ENCODE measurements around the gene DDI2.

Gene DDI2

DNA sequence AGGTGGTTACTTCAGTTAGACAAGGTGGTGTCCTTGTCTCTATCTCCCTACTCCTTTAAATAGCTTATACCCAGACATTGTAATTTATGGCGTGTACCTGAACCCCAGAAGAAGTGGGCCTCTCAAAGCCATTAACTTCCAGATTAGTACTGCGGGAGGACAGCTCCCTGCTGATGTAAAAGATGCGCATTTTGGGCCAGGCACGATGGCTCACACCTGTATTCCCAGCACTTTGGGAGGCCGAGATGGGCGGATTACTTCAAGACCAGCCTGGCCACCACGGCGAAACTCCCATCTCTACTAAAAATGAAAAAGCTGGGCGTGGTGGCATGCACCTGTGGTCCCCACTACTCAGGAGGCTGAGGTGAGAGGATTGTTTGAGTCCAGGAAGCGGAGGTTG, 51.8 kb downstream of the DDI2 start:
- Histone ChIP-seq H3K4me1 (ENCODE audit: control insufficient read depth, insufficient read depth, low read depth, low read length) (no peaks in the 10 kb centered on the region), H2BK15ac (ENCODE audit: low read depth, poor library complexity, severe bottlenecking) (no peak overlapping the region), H3K79me1 (replicated peaks; ENCODE audit: low read length, poor library complexity, severe bottlenecking) (peaks cover 2% of the 10 kb centered on the region), H3K27ac (ENCODE audit: low read length, poor library complexity, severe bottlenecking) (no peak overlapping the region), H3K4ac (ENCODE audit: low read depth in 1 of 2, low read length in 2 of 2) (no peak overlapping the region), H3K27me3 (ENCODE audit: control insufficient read depth in 1 of 2, insufficient read depth in 1 of 2, low read length in 2 of 2) (no peaks in the 10 kb centered on the region), H2BK12ac (ENCODE audit: low read length in 2 of 2) (no peak overlapping the region), H3K23ac (ENCODE audit: low read length in 2 of 2) (no peak overlapping the region), H2BK5ac (ENCODE audit: low read depth, low read length, poor library complexity, severe bottlenecking) (no peak overlapping the region), H4K8ac (ENCODE audit: low read length) (no peak overlapping the region), H3K4me3 (ENCODE audit: insufficient read depth in 1 of 2, low read depth in 1 of 2, low read length in 2 of 2) (no peak overlapping the region), H2AFZ (ENCODE audit: low read depth, low read length) (no peak overlapping the region), H3K9me3 (ENCODE audit: control insufficient read depth, low read length) (no peaks in the 10 kb centered on the region), H3K18ac (ENCODE audit: low read depth in 1 of 2, low read length in 2 of 2) (no peak overlapping the region), H3K14ac (ENCODE audit: low read length in 2 of 2) (no peak overlapping the region), H3K36me3 (ENCODE audit: control insufficient read depth in 1 of 2, insufficient read depth in 2 of 2, low read depth in 1 of 2, low read length in 2 of 2) (peaks cover 3 to 14% of the 10 kb centered on the region in 2 experiments), H3K4me2 (ENCODE audit: low read length, poor library complexity, severe bottlenecking) (no peak overlapping the region), H2AK5ac (ENCODE audit: low read length, severe bottlenecking) (no peak overlapping the region), H4K91ac (ENCODE audit: low read length) (no peak overlapping the region), H2BK120ac (ENCODE audit: low read depth, low read length) (no peak overlapping the region), H3K9ac (ENCODE audit: low read length) (no peak overlapping the region)
- no peak for DNase-seq
- 74% methylated on average over 7 of the region's 10 CpGs for WGBS

DNA sequence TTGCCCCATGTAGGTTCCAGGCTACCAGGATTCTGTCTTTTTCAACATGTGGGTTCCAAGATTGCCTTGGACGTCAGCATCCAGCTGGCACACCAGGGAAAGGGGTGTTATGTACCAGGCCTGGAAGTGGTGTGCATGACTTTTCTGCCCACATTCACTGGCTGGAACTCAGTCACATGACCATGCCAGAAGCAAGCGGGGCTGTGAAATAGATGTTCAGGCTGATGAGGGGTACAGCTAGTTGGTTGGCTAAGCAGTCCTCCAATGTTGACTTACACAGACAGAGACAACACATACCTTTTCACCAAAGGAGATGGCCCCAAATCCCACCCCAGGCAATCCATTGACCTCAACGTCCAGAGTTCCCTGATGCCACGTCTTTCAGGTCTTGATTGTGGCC, 52.6 kb downstream of the DDI2 start:
- no peak overlapping the region for H2BK5ac ChIP-seq (ENCODE audit: low read depth, low read length, poor library complexity, severe bottlenecking)
- 85% methylated on average over 4 of the region's 4 CpGs for WGBS
- no peak overlapping the region for H2AK5ac ChIP-seq (ENCODE audit: low read length, severe bottlenecking)
- no peak overlapping the region for H2BK120ac ChIP-seq (ENCODE audit: low read depth, low read length)
- no peaks in the 10 kb centered on the region for H3K4me1 ChIP-seq (ENCODE audit: control insufficient read depth, insufficient read depth, low read depth, low read length)
- no peak overlapping the region for H2AFZ ChIP-seq (ENCODE audit: low read depth, low read length)
- H3K14ac ChIP-seq (ENCODE audit: low read length in 2 of 2), result no peak overlapping the region
- no peak overlapping the region for H3K27ac ChIP-seq (ENCODE audit: low read length, poor library complexity, severe bottlenecking)
- H3K23ac ChIP-seq (ENCODE audit: low read length in 2 of 2), result no peak overlapping the region
- H4K91ac ChIP-seq (ENCODE audit: low read length), result no peak overlapping the region
- peaks cover 3 to 9% of the 10 kb centered on the region in 2 experiments for H3K36me3 ChIP-seq (ENCODE audit: control insufficient read depth in 1 of 2, insufficient read depth in 2 of 2, low read depth in 1 of 2, low read length in 2 of 2)
- no peak overlapping the region for H2BK15ac ChIP-seq (ENCODE audit: low read depth, poor library complexity, severe bottlenecking)
- H3K18ac ChIP-seq (ENCODE audit: low read depth in 1 of 2, low read length in 2 of 2), result no peak overlapping the region
- H3K4ac ChIP-seq (ENCODE audit: low read depth in 1 of 2, low read length in 2 of 2), result no peak overlapping the region
- no peaks in the 10 kb centered on the region for H3K27me3 ChIP-seq (ENCODE audit: control insufficient read depth in 1 of 2, insufficient read depth in 1 of 2, low read length in 2 of 2)
- no peak for DNase-seq
- H3K4me2 ChIP-seq (ENCODE audit: low read length, poor library complexity, severe bottlenecking), result no peak overlapping the region
- no peak overlapping the region for H3K9ac ChIP-seq (ENCODE audit: low read length)
- H3K9me3 ChIP-seq (ENCODE audit: control insufficient read depth, low read length), result no peaks in the 10 kb centered on the region
- H2BK12ac ChIP-seq (ENCODE audit: low read length in 2 of 2), result no peak overlapping the region
- no peak overlapping the region for H4K8ac ChIP-seq (ENCODE audit: low read length)
- no peak overlapping the region for H3K4me3 ChIP-seq (ENCODE audit: insufficient read depth in 1 of 2, low read depth in 1 of 2, low read length in 2 of 2)
- no peaks in the 10 kb centered on the region for H3K79me1 ChIP-seq (replicated peaks; ENCODE audit: low read length, poor library complexity, severe bottlenecking)

DNA sequence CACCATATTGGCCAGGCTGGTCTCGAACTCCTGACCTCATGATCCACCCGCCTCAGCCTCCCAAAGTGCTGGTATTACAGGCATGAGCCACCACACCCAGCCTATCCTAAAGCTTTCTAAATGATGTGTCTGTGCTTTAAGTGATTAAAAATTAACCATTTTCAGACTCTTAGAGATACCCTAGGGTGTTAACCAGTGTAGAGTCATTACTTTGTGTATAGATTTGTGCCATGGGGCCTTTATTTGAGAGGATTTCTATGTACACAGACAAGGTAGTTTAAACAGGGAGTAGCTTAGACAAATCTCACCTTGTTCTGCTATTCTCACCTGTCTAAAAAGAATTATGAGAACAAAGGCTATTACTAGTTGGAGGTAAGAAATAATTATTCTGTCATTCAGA, 54.2 kb downstream of the DDI2 start:
- Histone ChIP-seq H2BK120ac (ENCODE audit: low read depth, low read length) (no peak overlapping the region), H4K91ac (ENCODE audit: low read length) (no peak overlapping the region), H2BK15ac (ENCODE audit: low read depth, poor library complexity, severe bottlenecking) (no peak overlapping the region), H3K27me3 (ENCODE audit: control insufficient read depth in 1 of 2, insufficient read depth in 1 of 2, low read length in 2 of 2) (no peaks in the 10 kb centered on the region), H2AK5ac (ENCODE audit: low read length, severe bottlenecking) (no peak overlapping the region), H3K4me3 (ENCODE audit: insufficient read depth in 1 of 2, low read depth in 1 of 2, low read length in 2 of 2) (no peak overlapping the region), H2AFZ (ENCODE audit: low read depth, low read length) (no peak overlapping the region), H4K8ac (ENCODE audit: low read length) (no peak overlapping the region), H3K36me3 (ENCODE audit: control insufficient read depth in 1 of 2, insufficient read depth in 2 of 2, low read depth in 1 of 2, low read length in 2 of 2) (peaks cover 3 to 9% of the 10 kb centered on the region in 2 experiments), H2BK5ac (ENCODE audit: low read depth, low read length, poor library complexity, severe bottlenecking) (no peak overlapping the region), H3K9me3 (ENCODE audit: control insufficient read depth, low read length) (no peaks in the 10 kb centered on the region), H3K4ac (ENCODE audit: low read depth in 1 of 2, low read length in 2 of 2) (no peak overlapping the region), H3K4me1 (ENCODE audit: control insufficient read depth, insufficient read depth, low read depth, low read length) (peaks cover 3% of the 10 kb centered on the region), H3K14ac (ENCODE audit: low read length in 2 of 2) (no peak overlapping the region), H3K27ac (ENCODE audit: low read length, poor library complexity, severe bottlenecking) (no peak overlapping the region), H3K4me2 (ENCODE audit: low read length, poor library complexity, severe bottlenecking) (no peak overlapping the region), H3K79me1 (replicated peaks; ENCODE audit: low read length, poor library complexity, severe bottlenecking) (no peaks in the 10 kb centered on the region), H2BK12ac (ENCODE audit: low read length in 2 of 2) (no peak overlapping the region), H3K9ac (ENCODE audit: low read length) (no peak overlapping the region), H3K23ac (ENCODE audit: low read length in 2 of 2) (no peak overlapping the region), H3K18ac (ENCODE audit: low read depth in 1 of 2, low read length in 2 of 2) (no peak overlapping the region)
- WGBS, result 71% methylated on average over 1 of the region's 2 CpGs
- no peak for DNase-seq

DNA sequence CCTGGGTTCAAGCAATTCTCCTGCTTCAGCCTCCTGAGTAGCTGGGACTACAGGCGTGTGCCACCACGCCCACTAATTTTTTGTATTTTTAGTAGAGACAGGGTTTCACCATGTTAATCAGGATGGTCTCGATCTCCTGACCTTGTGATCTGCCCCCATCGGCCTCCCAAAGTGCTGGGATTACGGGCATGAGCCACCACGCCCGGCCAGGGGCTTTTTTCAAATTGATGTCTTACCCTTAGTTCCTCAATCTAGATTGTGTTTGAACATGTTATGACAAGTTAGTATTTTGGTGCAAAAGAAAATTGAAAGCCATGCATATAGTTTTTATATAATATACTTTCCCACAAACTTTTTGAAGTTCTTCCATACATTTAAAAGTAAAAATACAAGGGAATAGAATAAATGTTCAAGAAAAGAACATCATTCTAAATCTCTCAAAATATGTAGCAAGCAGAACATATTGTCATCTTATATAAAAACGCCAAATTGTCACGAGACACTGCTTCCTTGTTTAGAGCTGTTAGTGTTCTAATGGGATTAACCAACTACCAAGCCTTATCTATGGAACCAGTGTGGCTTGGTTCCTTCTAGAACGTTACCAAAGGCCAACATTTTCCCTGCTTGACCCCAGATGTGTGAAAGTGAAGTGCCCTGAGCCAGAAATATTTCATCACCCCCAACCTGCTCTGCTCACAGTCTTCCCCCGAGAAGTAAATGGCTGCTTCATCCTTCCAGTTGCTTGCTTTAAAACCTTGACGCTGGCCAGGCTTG, 57.3 kb downstream of the DDI2 start:
- Histone ChIP-seq H2BK120ac (ENCODE audit: low read depth, low read length) (no peak overlapping the region), H3K4me1 (ENCODE audit: control insufficient read depth, insufficient read depth, low read depth, low read length) (peaks cover 5% of the 10 kb centered on the region), H3K36me3 (ENCODE audit: control insufficient read depth in 1 of 2, insufficient read depth in 2 of 2, low read depth in 1 of 2, low read length in 2 of 2) (peaks cover 0 to 2% of the 10 kb centered on the region in 2 experiments), H3K18ac (ENCODE audit: low read depth in 1 of 2, low read length in 2 of 2) (no peak overlapping the region), H2BK15ac (ENCODE audit: low read depth, poor library complexity, severe bottlenecking) (no peak overlapping the region), H3K79me1 (replicated peaks; ENCODE audit: low read length, poor library complexity, severe bottlenecking) (no peaks in the 10 kb centered on the region), H4K91ac (ENCODE audit: low read length) (no peak overlapping the region), H3K27me3 (ENCODE audit: control insufficient read depth in 1 of 2, insufficient read depth in 1 of 2, low read length in 2 of 2) (no peaks in the 10 kb centered on the region), H2BK12ac (ENCODE audit: low read length in 2 of 2) (no peak overlapping the region), H2AFZ (ENCODE audit: low read depth, low read length) (no peak overlapping the region), H3K4ac (ENCODE audit: low read depth in 1 of 2, low read length in 2 of 2) (no peak overlapping the region), H3K9me3 (ENCODE audit: control insufficient read depth, low read length) (no peaks in the 10 kb centered on the region), H4K8ac (ENCODE audit: low read length) (no peak overlapping the region), H3K4me2 (ENCODE audit: low read length, poor library complexity, severe bottlenecking) (no peak overlapping the region), H3K9ac (ENCODE audit: low read length) (no peak overlapping the region), H3K27ac (ENCODE audit: low read length, poor library complexity, severe bottlenecking) (no peak overlapping the region), H2BK5ac (ENCODE audit: low read depth, low read length, poor library complexity, severe bottlenecking) (no peak overlapping the region), H3K14ac (ENCODE audit: low read length in 2 of 2) (no peak overlapping the region), H2AK5ac (ENCODE audit: low read length, severe bottlenecking) (no peak overlapping the region), H3K23ac (ENCODE audit: low read length in 2 of 2) (no peak overlapping the region), H3K4me3 (ENCODE audit: insufficient read depth in 1 of 2, low read depth in 1 of 2, low read length in 2 of 2) (no peak overlapping the region)
- no peak for DNase-seq
- 82% methylated on average over 10 of the region's 12 CpGs for WGBS

Data from mesenchymal stem cell (in vitro differentiated cells and primary cell).